Bronchial smooth muscle cell (primary cell): ENCODE data around the gene KLK11. TPM values are rescaled to one million over a fixed set of nuclear protein-coding genes. Genes with fewer than 3 reads are reported as not detected.

Source experiments
- total RNA-seq: library from RNA; depleted of rRNA; stranded (reverse); fragments of >200 nt; gene quantifications from 2 replicates; pipeline ENCODE4 v1.2.1, GENCODE V29; 2014

KLK11 gene
- total RNA-seq: 0.17 TPM in 1 of 2 replicates, not detected in the other

GRCh38 chr19:51026554-51026831, at the start of gene KLK11:
Gene KLK11 (minus strand): TSS chr19:51026616. CDS start chr19:51025631, 985 bp downstream.

GRCh38 chr19:51064534-51065220, 38.3 kb upstream of the KLK11 start, which contains the start of gene KLK13:
Gene KLK13 (minus strand): TSS chr19:51065092. CDS start chr19:51065067, 25 bp downstream.

GRCh38 chr19:51034704-51035103, 8.3 kb upstream of the KLK11 start, which contains the start of gene KLK12:
Gene KLK12 (minus strand): TSS chr19:51035002. CDS start chr19:51034621, 381 bp downstream.

GRCh38 chr19:51019544-51019925, 6.9 kb downstream of the KLK11 start, which contains the start of gene KLK10:
Gene KLK10 (minus strand): TSS chr19:51019709. CDS start chr19:51019130, 579 bp downstream.

GRCh38 chr19:51001515-51001914, 24.9 kb downstream of the KLK11 start, which contains the start of gene KLK8:
Gene KLK8 (minus strand): TSS chr19:51001604. CDS start chr19:51001167, 437 bp downstream.

GRCh38 chr19:50983625-50984292, 42.7 kb downstream of the KLK11 start, which contains the start of gene KLK7:
Gene KLK7 (minus strand): TSS chr19:50983917. CDS start chr19:50982399, 1,518 bp downstream.

Other genes starting within 250 kb of the KLK11 start
- gene ACP4, start 236.2 kb downstream of the KLK11 start, total RNA-seq: not detected in 2 replicates
- not detected in 2 replicates for gene KLK1, start 202.8 kb downstream of the KLK11 start, total RNA-seq
- 0.09 TPM in 1 of 2 replicates, not detected in the other for gene KLK15, start 193.0 kb downstream of the KLK11 start, total RNA-seq
- 0.09 TPM in 1 of 2 replicates, not detected in the other for gene KLK3, start 171.7 kb downstream of the KLK11 start, total RNA-seq
- not detected in 2 replicates for gene KLK2, start 153.2 kb downstream of the KLK11 start, total RNA-seq
- not detected in 2 replicates for gene KLK4, start 115.2 kb downstream of the KLK11 start, total RNA-seq
- 0.34 TPM in 1 of 2 replicates, not detected in the other for gene KLK5, start 73.6 kb downstream of the KLK11 start, total RNA-seq
- gene KLK6, start 57.0 kb downstream of the KLK11 start, total RNA-seq: not detected in 2 replicates
- not detected in 2 replicates for gene KLK7, start 42.7 kb downstream of the KLK11 start, total RNA-seq
- not detected in 2 replicates for gene KLK8, start 25.0 kb downstream of the KLK11 start, total RNA-seq
- not detected in 2 replicates for gene KLK10, start 6.9 kb downstream of the KLK11 start, total RNA-seq
- gene KLK12, start 8.4 kb upstream of the KLK11 start, total RNA-seq: not detected in 2 replicates
- gene KLK13, start 38.5 kb upstream of the KLK11 start, total RNA-seq: not detected in 2 replicates
- gene KLK14, start 56.3 kb upstream of the KLK11 start, total RNA-seq: not detected in 2 replicates
- 2.4 and 4.3 TPM in 2 replicates for gene CTU1, start 81.8 kb upstream of the KLK11 start, total RNA-seq
- under 0.01 TPM in 1 of 2 replicates, not detected in the other for gene SIGLEC9, start 98.3 kb upstream of the KLK11 start, total RNA-seq
- not detected in 2 replicates for gene SIGLEC7, start 115.7 kb upstream of the KLK11 start, total RNA-seq
- gene CD33, start 198.5 kb upstream of the KLK11 start, total RNA-seq: not detected in 2 replicates
- gene SIGLECL1, start 224.5 kb upstream of the KLK11 start, total RNA-seq: not detected in 2 replicates